Embryonic facial prominence (tissue), 1 donor: ENCODE measurements around the gene MAGI2.

ENCODE experiments used
- DNase-seq: peaks from one replicate; pipeline ENCODE4 v3.0.0-alpha.2; 2016; ENCODE audit errors: extremely low spot score

MAGI2 gene

GRCh38 chr7:79453558-79454360 lies at the start of gene MAGI2:
TSS of gene MAGI2 (minus strand) at chr7:79453667. CDS start at chr7:79453320, 347 bp downstream.
- DNase-seq, result peak; percentile 59

DNA sequence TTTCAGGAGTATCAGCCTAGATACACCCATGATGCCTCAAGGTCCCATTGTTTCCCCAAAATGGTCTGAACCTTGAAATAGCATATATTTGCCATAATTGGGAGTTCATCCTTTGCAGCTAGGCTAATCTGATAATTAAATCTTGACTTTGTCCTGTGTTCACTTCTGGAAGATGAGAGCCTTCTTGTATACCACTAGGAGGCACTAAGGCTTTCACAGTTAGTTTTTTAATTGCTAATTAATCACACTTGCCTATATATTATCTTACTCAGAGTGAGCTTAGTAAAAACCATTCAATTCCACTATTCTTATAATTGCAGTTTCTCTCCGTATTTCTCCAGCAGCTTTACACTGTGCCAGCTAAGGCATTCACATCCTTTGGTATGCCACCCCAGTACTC lies 48.7 kb upstream of the MAGI2 start:
- DNase-seq, result no peak

DNA sequence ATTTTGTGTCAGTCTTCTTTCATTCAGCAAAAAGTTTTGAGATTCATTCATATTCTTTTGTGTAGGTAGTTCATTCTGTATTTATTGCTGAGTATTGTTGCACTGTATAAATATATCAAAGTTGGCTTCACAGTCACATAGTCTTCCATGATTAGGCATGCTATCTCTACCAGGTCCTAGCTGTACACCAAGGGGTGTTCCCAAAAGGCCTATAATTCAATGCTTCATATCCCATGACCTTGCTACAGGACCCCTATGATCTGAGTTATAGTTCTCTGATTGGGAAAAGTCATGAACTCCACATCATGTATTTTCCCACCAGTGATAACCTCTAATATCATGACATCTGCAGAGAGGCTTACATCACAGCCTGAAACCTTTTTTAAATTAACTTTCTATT lies 47.3 kb upstream of the MAGI2 start:
- no peak for DNase-seq

GRCh38 chr7:79497728-79498127 lies 44.3 kb upstream of the MAGI2 start:
- no peak for DNase-seq

- DNase-seq, result peak; percentile 12
These were observed 42.2 kb upstream of the MAGI2 start for GRCh38 chr7:79495544-79496272.

GRCh38 chr7:79494046-79494445 lies 40.6 kb upstream of the MAGI2 start:
- no peak for DNase-seq

GRCh38 chr7:79489371-79489770 lies 35.9 kb upstream of the MAGI2 start:
- no peak for DNase-seq

GRCh38 chr7:79478386-79478785 lies 24.9 kb upstream of the MAGI2 start:
- DNase-seq, result no peak

GRCh38 chr7:79475455-79475854 lies 22.0 kb upstream of the MAGI2 start:
- no peak for DNase-seq

GRCh38 chr7:79471699-79472098 lies 18.2 kb upstream of the MAGI2 start:
- no peak for DNase-seq

DNA sequence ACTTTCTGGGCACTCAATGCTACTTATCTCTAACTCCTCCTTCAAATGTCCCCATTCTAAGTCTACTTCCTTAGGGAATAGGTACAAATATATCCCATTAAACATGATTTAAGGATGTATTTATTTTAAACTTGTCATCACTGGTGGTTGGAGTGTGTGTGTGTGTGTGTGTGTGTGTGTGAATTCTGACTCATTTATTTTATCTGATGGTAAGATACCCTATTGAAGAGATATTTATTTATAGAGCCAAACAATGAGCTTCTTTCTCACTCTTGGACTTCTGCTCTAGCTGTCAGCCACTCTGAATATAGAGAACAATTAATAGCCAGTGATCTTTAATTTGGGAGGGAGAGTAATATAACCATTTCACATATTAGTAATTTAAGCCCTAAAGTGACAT lies 17.8 kb upstream of the MAGI2 start:
- no peak for DNase-seq

DNA sequence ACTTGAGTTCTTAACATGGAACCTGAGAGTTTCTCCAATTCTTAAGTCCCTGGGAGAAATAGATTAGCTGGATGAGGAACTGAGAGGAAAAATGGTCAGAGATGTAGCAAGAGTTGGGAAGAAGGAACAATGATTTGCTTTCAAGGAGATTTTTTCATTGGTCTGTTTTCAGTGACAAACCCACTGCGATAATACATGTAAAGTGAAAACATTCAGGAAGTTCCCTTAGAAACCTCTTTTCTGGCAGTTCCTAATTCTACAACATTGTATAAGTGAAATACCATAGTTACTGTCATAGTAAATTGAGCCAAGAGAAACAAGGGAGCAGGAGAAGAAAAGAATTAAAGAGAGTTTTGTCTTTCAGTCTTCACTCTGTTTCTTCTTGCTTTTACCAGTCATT lies 12.1 kb upstream of the MAGI2 start:
- no peak for DNase-seq

DNA sequence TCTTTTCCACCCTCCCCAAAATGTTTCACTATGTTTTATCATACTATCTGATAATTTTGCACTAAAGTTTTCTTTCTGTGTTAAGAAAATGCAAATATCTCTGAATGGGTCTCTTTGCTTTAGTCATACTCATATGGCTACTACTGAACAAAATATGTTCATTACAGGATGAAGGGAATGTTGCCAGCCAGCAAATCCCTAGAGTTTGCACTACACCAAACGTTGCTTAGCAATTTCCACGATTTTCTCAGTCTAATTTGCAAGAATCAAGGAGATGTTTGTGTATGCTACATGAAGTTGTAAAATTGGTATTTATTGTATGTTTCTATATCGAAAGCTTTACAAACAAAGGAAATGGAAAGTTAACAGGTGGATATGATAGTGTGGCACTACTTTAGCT lies 10.6 kb upstream of the MAGI2 start:
- no peak for DNase-seq

- DNase-seq, result no peak
These were observed 8.9 kb upstream of the MAGI2 start for GRCh38 chr7:79462390-79462789.

DNA sequence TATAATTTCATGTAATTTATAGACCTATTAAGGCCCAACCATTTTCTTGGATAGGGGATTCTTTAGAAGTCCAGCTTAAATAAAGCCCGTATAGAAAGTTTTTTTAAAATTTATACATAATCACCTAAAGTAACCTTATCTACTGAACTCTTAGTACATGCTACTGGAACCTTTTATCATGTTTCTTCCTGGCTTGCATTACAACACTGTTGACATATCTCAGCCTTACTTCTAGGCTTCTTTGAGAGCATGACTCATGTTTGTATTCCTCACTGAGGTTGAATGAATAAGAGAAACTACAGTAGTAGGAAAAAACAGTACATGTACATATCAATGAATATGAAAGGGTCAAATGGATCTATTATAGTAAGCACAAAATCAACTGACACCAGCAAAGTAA lies 8.2 kb upstream of the MAGI2 start:
- no peak for DNase-seq

DNA sequence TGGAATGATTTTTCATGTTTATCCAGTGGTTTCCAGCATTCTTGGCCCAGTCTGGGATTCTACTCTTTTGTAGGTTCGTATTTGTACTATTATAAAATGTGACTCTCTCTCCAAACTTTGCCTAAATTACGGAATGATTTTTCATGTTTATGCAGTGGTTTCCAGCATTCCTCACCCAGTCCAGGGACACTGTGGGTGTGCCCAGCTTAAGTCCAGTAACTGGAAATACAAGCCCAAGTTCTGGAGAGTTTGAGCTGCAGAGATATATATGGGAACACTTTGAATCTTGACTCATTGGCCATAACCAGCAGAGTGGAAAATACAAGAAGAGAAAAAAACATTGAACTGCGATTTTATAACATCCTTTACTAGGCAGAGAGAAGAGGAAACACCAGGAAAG lies 5.9 kb upstream of the MAGI2 start:
- no peak for DNase-seq

GRCh38 chr7:79458796-79459195 lies 5.3 kb upstream of the MAGI2 start:
- no peak for DNase-seq

GRCh38 chr7:79455173-79455790 lies 1.8 kb upstream of the MAGI2 start:
- DNase-seq, result no peak

GRCh38 chr7:79454361-79454960 lies 994 bp upstream of the MAGI2 start:
- DNase-seq, result no peak

GRCh38 chr7:79453266-79453557 lies 255 bp downstream of the MAGI2 start:
- DNase-seq, result no peak

DNA sequence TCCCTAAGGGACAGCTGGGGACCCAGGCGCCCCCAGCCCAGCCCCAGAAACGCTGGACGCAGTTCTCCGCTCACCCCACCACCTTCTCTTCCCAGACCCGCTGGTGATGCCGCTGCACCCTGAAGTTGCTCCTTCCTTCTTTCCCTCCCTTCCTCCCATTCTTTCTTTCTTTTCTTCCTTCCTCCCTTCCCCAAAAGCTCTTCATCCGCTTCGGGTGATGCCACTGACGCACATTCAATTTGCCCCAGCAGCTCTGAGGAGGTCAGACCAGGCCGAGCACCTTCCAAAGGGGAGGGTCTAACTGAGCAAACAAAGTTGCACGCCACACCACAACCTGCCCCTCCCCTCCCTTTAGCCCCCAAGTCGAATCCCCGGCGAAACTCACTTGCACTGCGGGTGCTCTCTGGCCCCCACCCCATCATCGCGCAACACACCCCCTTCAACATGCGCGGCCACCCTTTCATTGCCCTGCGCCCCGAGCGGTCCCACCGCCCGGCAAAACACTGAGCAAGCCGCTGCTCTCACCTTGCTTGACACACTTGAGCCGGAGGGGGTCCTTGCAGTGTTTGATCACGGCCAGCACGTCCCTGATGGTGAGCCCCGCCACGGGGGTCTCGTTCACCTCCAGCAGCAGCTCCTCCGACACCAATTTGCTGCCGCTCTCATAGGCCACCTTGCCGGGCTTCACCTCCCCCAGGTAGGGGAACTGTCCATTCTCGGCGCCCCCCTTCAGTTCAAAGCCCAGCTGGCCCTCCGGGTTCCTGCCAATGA lies 787 bp downstream of the MAGI2 start:
- no peak for DNase-seq

DNA sequence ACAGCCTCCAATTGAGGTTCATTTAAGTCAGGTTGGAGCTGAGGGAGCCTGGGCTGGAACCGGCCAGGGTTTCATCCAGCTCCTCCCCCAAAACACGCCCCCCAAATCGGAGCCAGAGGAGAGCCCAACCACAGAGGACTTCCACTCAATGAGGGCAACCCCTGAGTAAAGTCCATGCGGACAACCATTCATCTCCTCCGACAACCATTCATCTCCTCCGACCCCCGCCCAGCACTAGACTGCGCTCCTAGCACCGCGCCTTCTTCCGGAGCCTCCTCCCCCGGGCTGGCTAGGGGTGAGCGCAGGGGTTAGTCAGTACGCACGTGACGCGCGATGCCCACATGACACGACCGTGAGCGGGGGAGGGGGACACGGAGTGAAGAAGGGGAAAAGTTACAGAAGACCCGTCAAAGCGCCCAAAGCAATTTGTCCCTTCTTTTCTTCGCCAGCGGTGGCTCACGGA lies 1.4 kb downstream of the MAGI2 start:
- DNase-seq, result peak; percentile 15
